ENCODE data around the gene GSAP.
"Not testable (repeated sequence)": the region's sequence is repeated elsewhere in the genome, so short reads cannot be mapped to it uniquely, and the experiment has no call there.

GSAP gene

GRCh38 chr7:77276120-77276519 lies 140.0 kb downstream of the GSAP start:
- DNase-seq, result no peak

DNA sequence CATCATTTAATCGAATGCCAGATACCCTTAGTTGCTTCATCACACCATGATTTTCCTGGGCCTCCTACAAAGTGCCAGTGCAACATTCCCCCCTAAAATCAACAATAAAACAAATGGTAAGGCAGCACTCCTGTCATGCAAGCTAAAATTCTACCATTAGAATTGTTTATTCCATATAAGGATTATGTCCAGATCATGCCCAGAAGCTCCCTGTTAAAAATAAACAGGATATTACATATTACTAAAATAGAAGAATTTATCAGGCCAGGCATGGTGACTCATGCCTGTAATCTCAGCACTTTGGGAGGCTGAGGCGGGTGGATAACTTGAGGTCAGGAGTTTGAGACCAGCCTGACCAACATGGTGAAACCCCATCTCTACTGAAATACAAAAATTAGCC lies 140.5 kb downstream of the GSAP start:
- DNase-seq, result not testable (repeated sequence)

GRCh38 chr7:77271766-77272165 lies 144.4 kb downstream of the GSAP start:
- no peak for DNase-seq

- DNase-seq, result no peak
These were observed 146.1 kb downstream of the GSAP start for GRCh38 chr7:77270094-77270480.

- no peak for DNase-seq
These were observed 146.6 kb downstream of the GSAP start for GRCh38 chr7:77269360-77270093.

DNA sequence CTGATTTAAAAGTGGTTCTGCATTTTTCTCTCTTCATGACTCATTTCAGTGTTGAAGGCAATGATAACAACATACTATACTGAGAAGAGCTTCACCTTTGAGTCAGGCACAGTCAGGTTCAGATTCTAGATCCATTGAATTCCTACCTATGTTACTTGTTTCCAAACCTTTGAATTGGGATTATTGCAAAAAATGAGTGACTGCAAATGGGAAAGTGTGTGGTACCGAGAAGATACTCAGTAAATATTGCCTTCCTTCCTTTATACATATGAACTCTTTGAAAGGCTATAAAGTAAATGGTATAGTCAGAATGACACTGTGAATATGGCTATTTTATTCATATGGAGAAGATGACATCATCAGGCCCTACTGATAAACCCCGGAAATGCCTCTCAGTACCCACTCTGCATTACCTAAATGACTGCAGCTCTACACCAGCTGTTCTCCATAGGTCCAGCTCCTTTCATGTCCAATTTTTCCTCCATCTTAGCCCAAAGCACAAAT lies 149.8 kb downstream of the GSAP start:
- no peak for DNase-seq

GRCh38 chr7:77265666-77266065 lies 150.5 kb downstream of the GSAP start:
- no peak for DNase-seq

DNA sequence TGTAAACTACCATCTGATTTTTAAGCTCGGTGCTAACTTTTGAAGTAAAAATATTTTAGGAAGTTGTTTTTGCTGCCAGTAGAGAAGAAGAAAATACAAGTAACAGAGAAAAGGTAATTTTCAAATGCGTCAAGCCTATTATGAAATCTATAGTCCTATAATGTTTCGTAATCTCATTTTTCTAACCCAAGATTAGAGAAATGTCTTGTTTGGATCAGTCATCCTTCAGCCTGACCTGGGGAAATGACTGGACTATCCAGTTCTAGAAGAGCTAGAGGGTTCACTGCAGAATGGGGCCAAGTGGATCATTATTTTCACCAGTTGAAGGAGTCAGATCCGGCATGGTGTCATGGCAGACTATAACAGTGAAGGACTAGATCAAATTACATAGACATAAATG lies 153.8 kb downstream of the GSAP start:
- no peak for DNase-seq

All from midbrain (tissue), 1 donor.